Activated CD4-positive, alpha-beta T cell treated with anti-CD3 and anti-CD28 coated beads, Interleukin-2, amount 50 U/mL, for 1 hour (primary cell): Measurements from ENCODE around the gene TMEM163.
"Not testable (repeated sequence)": the region's sequence is repeated elsewhere in the genome, so short reads cannot be mapped to it uniquely, and the experiment has no call there.

Experiments
- DNase-seq: peaks from one replicate; pipeline ENCODE4 v3.0.0-alpha.2; 2020

The TMEM163 gene

GRCh38 chr2:134573085-134573370, 145.8 kb downstream of the TMEM163 start:
- no peak for DNase-seq

- no peak for DNase-seq
These were observed 146.3 kb downstream of the TMEM163 start for GRCh38 chr2:134572314-134573084.

GRCh38 chr2:134570676-134571075, 148.1 kb downstream of the TMEM163 start:
- no peak for DNase-seq

- no peak for DNase-seq
These were observed 150.4 kb downstream of the TMEM163 start for GRCh38 chr2:134568413-134568812.

GRCh38 chr2:134567666-134568065, 151.1 kb downstream of the TMEM163 start:
- no peak for DNase-seq

GRCh38 chr2:134564955-134565354, 153.8 kb downstream of the TMEM163 start:
- not testable (repeated sequence) for DNase-seq

- DNase-seq: no peak
These were observed 154.3 kb downstream of the TMEM163 start for GRCh38 chr2:134564549-134564948.

GRCh38 chr2:134558208-134558830, 160.5 kb downstream of the TMEM163 start:
- DNase-seq: no peak

GRCh38 chr2:134555411-134555810, 163.4 kb downstream of the TMEM163 start:
- no peak for DNase-seq

- DNase-seq: no peak
These were observed 165.1 kb downstream of the TMEM163 start for GRCh38 chr2:134553657-134554056.

- DNase-seq: no peak
These were observed 168.1 kb downstream of the TMEM163 start for GRCh38 chr2:134550566-134551164.

- DNase-seq: no peak
These were observed 169.7 kb downstream of the TMEM163 start for GRCh38 chr2:134549104-134549503.

GRCh38 chr2:134540990-134541389, 177.8 kb downstream of the TMEM163 start:
- DNase-seq: no peak

- DNase-seq: no peak
These were observed 178.8 kb downstream of the TMEM163 start for GRCh38 chr2:134539981-134540380.

- DNase-seq: no peak
These were observed 181.1 kb downstream of the TMEM163 start for GRCh38 chr2:134537702-134538101.

- no peak for DNase-seq
These were observed 181.7 kb downstream of the TMEM163 start for GRCh38 chr2:134537121-134537520.

GRCh38 chr2:134536296-134536695, 182.5 kb downstream of the TMEM163 start:
- DNase-seq: no peak

GRCh38 chr2:134532537-134532936, 186.3 kb downstream of the TMEM163 start:
- DNase-seq: no peak

- no peak for DNase-seq
These were observed 191.4 kb downstream of the TMEM163 start for GRCh38 chr2:134527381-134527780.

GRCh38 chr2:134522496-134523455, 196.0 kb downstream of the TMEM163 start:
- no peak for DNase-seq

- no peak for DNase-seq
These were observed 200.7 kb downstream of the TMEM163 start for GRCh38 chr2:134518101-134518500.

- DNase-seq: no peak
These were observed 203.7 kb downstream of the TMEM163 start for GRCh38 chr2:134515137-134515536.

GRCh38 chr2:134513465-134513804, 205.4 kb downstream of the TMEM163 start:
- DNase-seq: no peak
